BLaER1 treated with 17β-estradiol and CSF1 and Interleukin-3, amounts not matched to agents 10 nM and 100 nM (cell line): ENCODE data around the gene LAMTOR1.

Experiments
- H3K27ac ChIP-seq, 11 experiments: shearing (Covaris generic); formaldehyde crosslinking; 2 replicates each; pipeline ENCODE4 v1.8.1; 2022
- H3K27me3 ChIP-seq, 11 experiments: shearing (Covaris generic); formaldehyde crosslinking; 2 replicates each; pipeline ENCODE4 v1.8.1; 2022
- H3K36me3 ChIP-seq, 11 experiments: shearing (Covaris generic); formaldehyde crosslinking; 2 replicates each; pipeline ENCODE4 v1.8.1; 2022
- H3K4me1 ChIP-seq, 10 experiments: shearing (Covaris generic); formaldehyde crosslinking; 2 replicates each; pipeline ENCODE4 v1.8.1; 2022
- H3K4me2 ChIP-seq, 11 experiments: shearing (Covaris generic); formaldehyde crosslinking; 2 replicates each; pipeline ENCODE4 v1.8.1; 2022
- H3K4me3 ChIP-seq, 10 experiments: shearing (Covaris generic); formaldehyde crosslinking; 2 replicates each; pipeline ENCODE4 v1.8.1; 2022
- H3K9ac ChIP-seq, 11 experiments: shearing (Covaris generic); formaldehyde crosslinking; 2 replicates each; pipeline ENCODE4 v1.8.1; 2022
- H3K9me3 ChIP-seq, 11 experiments: shearing (Covaris generic); formaldehyde crosslinking; replicated peaks in 1 of 11; 2 replicates each; pipeline ENCODE4 v1.8.1; 2022
- H4K20me1 ChIP-seq, 11 experiments: shearing (Covaris generic); formaldehyde crosslinking; 2 replicates each; pipeline ENCODE4 v1.8.1; 2022
- Cebpa-rat ChIP-seq, 11 experiments: shearing (Covaris generic); IDR thresholded peaks; 2 replicates each; pipeline ENCODE4 v1.8.1; 2022

The LAMTOR1 gene

GRCh38 chr11:72080326-72081183, 22.5 kb downstream of the LAMTOR1 start, which contains the start of the genes LRRC51 and NUMA1:
Gene LRRC51 (plus strand): TSS chr11:72080850. CDS start chr11:72089084, 8,234 bp downstream.
Gene NUMA1 (minus strand): TSS chr11:72080542. CDS start chr11:72035943, 44,599 bp downstream.
- H3K4me3 ChIP-seq: peak within 1 kb of the TSS; percentile 68 to 84 (median 74)
- peak within 1 kb of the TSS; percentile 82 to 95 (median 90) for H3K4me2 ChIP-seq
- H3K4me1 ChIP-seq: peaks cover 40 to 74% (median 49%) of the 10 kb centered on the region in 10 experiments
- H3K27ac ChIP-seq: peak within 1 kb of the TSS; percentile 70 to 93 (median 85)
- H3K27me3 ChIP-seq: no peaks in the 10 kb centered on the region
- peak within 1 kb of the TSS; percentile 79 to 90 (median 86) for H3K9ac ChIP-seq
- TF ChIP-seq Cebpa-rat (IDR thresholded peaks at IDR 0.05): no peak
- no peaks in the 10 kb centered on the region for H3K9me3 ChIP-seq
- peaks cover 0 to 35% (median 8%) of the 10 kb centered on the region in 11 experiments; a peak in 8 of 22 replicates for H4K20me1 ChIP-seq
- H3K36me3 ChIP-seq: peaks cover 6 to 34% (median 12%) of the 10 kb centered on the region in 11 experiments; a peak in 18 of 22 replicates

- no peaks in the 10 kb centered on the region for H3K9me3 ChIP-seq
Observed at GRCh38 chr11:72079819-72080325, 23.2 kb downstream of the LAMTOR1 start.

GRCh38 chr11:72078477-72078876, 24.6 kb downstream of the LAMTOR1 start:
- H3K9me3 ChIP-seq: no peaks in the 10 kb centered on the region
- peak overlapping the region; percentile 75 to 95 (median 90) for H3K4me2 ChIP-seq
- H3K9ac ChIP-seq: peak overlapping the region in 10 of 11 experiments; percentile 79 to 90 (median 86); a peak in 17 of 22 replicates
- peaks cover 0 to 49% (median 8%) of the 10 kb centered on the region in 11 experiments; a peak in 8 of 22 replicates for H4K20me1 ChIP-seq
- H3K4me3 ChIP-seq: peak overlapping the region in 6 of 10 experiments; percentile 68 to 84 (median 77); a peak in 7 of 20 replicates
- H3K27me3 ChIP-seq: no peaks in the 10 kb centered on the region
- H3K27ac ChIP-seq: peak overlapping the region in 6 of 11 experiments; percentile 2 to 93 (median 85); a peak in 3 of 22 replicates
- TF ChIP-seq Cebpa-rat (IDR thresholded peaks at IDR 0.05): no peak
- peaks cover 0 to 42% (median 19%) of the 10 kb centered on the region in 11 experiments; a peak in 16 of 22 replicates for H3K36me3 ChIP-seq
- peaks cover 50 to 88% (median 62%) of the 10 kb centered on the region in 10 experiments for H3K4me1 ChIP-seq

More at GRCh38 chr11:72079819-72080325, 23.2 kb downstream of the LAMTOR1 start:
- no peak for TF ChIP-seq Cebpa-rat (IDR thresholded peaks at IDR 0.05)
- peaks cover 0 to 42% (median 8%) of the 10 kb centered on the region in 11 experiments; a peak in 8 of 22 replicates for H4K20me1 ChIP-seq
- peaks cover 47 to 81% (median 56%) of the 10 kb centered on the region in 10 experiments for H3K4me1 ChIP-seq
- H3K4me3 ChIP-seq: peak overlapping the region; percentile 68 to 84 (median 74)
- no peaks in the 10 kb centered on the region for H3K27me3 ChIP-seq
- H3K36me3 ChIP-seq: peaks cover 0 to 28% (median 13%) of the 10 kb centered on the region in 11 experiments; a peak in 17 of 22 replicates
- peak overlapping the region; percentile 75 to 95 (median 90) for H3K4me2 ChIP-seq
- H3K9ac ChIP-seq: peak overlapping the region; percentile 79 to 90 (median 86)
- H3K27ac ChIP-seq: peak overlapping the region; percentile 34 to 93 (median 84); a peak in 20 of 22 replicates

- peak overlapping the region in 7 of 11 experiments; percentile 3 to 91 (median 62); a peak in 10 of 22 replicates for H3K4me2 ChIP-seq
- H3K9me3 ChIP-seq: no peaks in the 10 kb centered on the region
- no peak for TF ChIP-seq Cebpa-rat (IDR thresholded peaks at IDR 0.05)
- H4K20me1 ChIP-seq: peaks cover 0 to 66% (median 9%) of the 10 kb centered on the region in 11 experiments; a peak in 10 of 22 replicates
- H3K27ac ChIP-seq: peak overlapping the region in 8 of 11 experiments; percentile 27 to 76 (median 66); a peak in 9 of 22 replicates
- H3K4me1 ChIP-seq: peaks cover 57 to 89% (median 66%) of the 10 kb centered on the region in 10 experiments
- H3K36me3 ChIP-seq: peaks cover 0 to 45% (median 22%) of the 10 kb centered on the region in 11 experiments; a peak in 16 of 22 replicates
- H3K27me3 ChIP-seq: no peaks in the 10 kb centered on the region
- peak overlapping the region in 1 of 10 experiments; percentile 45; a peak in 3 of 20 replicates for H3K4me3 ChIP-seq
- H3K9ac ChIP-seq: peak overlapping the region in 3 of 11 experiments; percentile 20 to 73 (median 70); a peak in 4 of 22 replicates
Observed at GRCh38 chr11:72075756-72076155, 27.3 kb downstream of the LAMTOR1 start.

GRCh38 chr11:72075109-72075508, 28.0 kb downstream of the LAMTOR1 start:
- Histone ChIP-seq H4K20me1 (peaks cover 0 to 72% (median 12%) of the 10 kb centered on the region in 11 experiments; a peak in 10 of 22 replicates), H3K4me1 (peaks cover 63 to 95% (median 72%) of the 10 kb centered on the region in 10 experiments)

GRCh38 chr11:72072348-72072747, 30.7 kb downstream of the LAMTOR1 start:
- peaks cover 7 to 50% (median 34%) of the 10 kb centered on the region in 11 experiments; a peak in 19 of 22 replicates for H3K36me3 ChIP-seq
- TF ChIP-seq Cebpa-rat (IDR thresholded peaks at IDR 0.05): peak in 3 of 11 experiments; percentile 17 to 61 (median 22); a peak in 1 of 22 replicates
- H3K9me3 ChIP-seq: no peaks in the 10 kb centered on the region
- H3K27me3 ChIP-seq: no peaks in the 10 kb centered on the region
- H3K4me2 ChIP-seq: peak overlapping the region; percentile 68 to 91 (median 77)
- H3K9ac ChIP-seq: peak overlapping the region; percentile 3 to 54 (median 39); a peak in 14 of 22 replicates
- peak overlapping the region in 1 of 10 experiments; percentile 8; a peak in 1 of 20 replicates for H3K4me3 ChIP-seq
- H3K4me1 ChIP-seq: peaks cover 65 to 98% (median 76%) of the 10 kb centered on the region in 10 experiments
- H4K20me1 ChIP-seq: peaks cover 0 to 71% (median 0%) of the 10 kb centered on the region in 11 experiments; a peak in 7 of 22 replicates
- peak overlapping the region in 10 of 11 experiments; percentile 37 to 79 (median 60); a peak in 18 of 22 replicates for H3K27ac ChIP-seq

More at GRCh38 chr11:72075109-72075508, 28.0 kb downstream of the LAMTOR1 start:
- H3K27ac ChIP-seq: peak overlapping the region in 8 of 11 experiments; percentile 27 to 76 (median 66); a peak in 14 of 22 replicates
- TF ChIP-seq Cebpa-rat (IDR thresholded peaks at IDR 0.05): no peak
- peak overlapping the region in 5 of 11 experiments; percentile 19 to 73 (median 53); a peak in 6 of 22 replicates for H3K9ac ChIP-seq
- H3K4me2 ChIP-seq: peak overlapping the region in 10 of 11 experiments; percentile 3 to 91 (median 36); a peak in 16 of 22 replicates
- no peaks in the 10 kb centered on the region for H3K27me3 ChIP-seq
- no peaks in the 10 kb centered on the region for H3K9me3 ChIP-seq
- H3K4me3 ChIP-seq: peak overlapping the region in 2 of 10 experiments; percentile 31 to 45; a peak in 3 of 20 replicates
- peaks cover 0 to 45% (median 22%) of the 10 kb centered on the region in 11 experiments; a peak in 16 of 22 replicates for H3K36me3 ChIP-seq

- Histone ChIP-seq H3K4me3 (peak overlapping the region in 8 of 10 experiments; percentile 8 to 60 (median 44); a peak in 13 of 20 replicates), H3K27ac (peak overlapping the region; percentile 57 to 89 (median 79)), H3K4me1 (peaks cover 68 to 99% (median 82%) of the 10 kb centered on the region in 10 experiments), H4K20me1 (peaks cover 0 to 70% (median 9%) of the 10 kb centered on the region in 11 experiments; a peak in 8 of 22 replicates), H3K9ac (peak overlapping the region; percentile 39 to 78 (median 69); a peak in 21 of 22 replicates), H3K9me3 (no peaks in the 10 kb centered on the region), H3K36me3 (peaks cover 7 to 57% (median 37%) of the 10 kb centered on the region in 11 experiments; a peak in 18 of 22 replicates), H3K4me2 (peak overlapping the region; percentile 71 to 91 (median 82)), H3K27me3 (no peaks in the 10 kb centered on the region)
- TF ChIP-seq Cebpa-rat (IDR thresholded peaks at IDR 0.05): no peak
Observed at GRCh38 chr11:72070491-72070890, 32.6 kb downstream of the LAMTOR1 start.
